SK-N-SH (cell line): ENCODE results near the gene ATP8A2. TPM values are rescaled to one million over a fixed set of nuclear protein-coding genes. Genes with fewer than 3 reads are reported as not detected.

Experiments
- CTCF ChIA-PET: fragments of 300-600, 350-600 bp; formaldehyde crosslinking; extraction: SDS; loops from one replicate; lab custom pipeline; 2021; lab: Yijun Ruan, JAX
- POLR2A ChIA-PET: fragments of 350-600 bp; sonication (Branson Sonifier 250); formaldehyde crosslinking; extraction: SDS; loops from one replicate; lab custom pipeline; 2020; ENCODE audit warnings: antibody characterized with exemption, inconsistent platforms; lab: Yijun Ruan, JAX
- DNase-seq: peaks from one replicate; pipeline ENCODE4 v3.0.0; 2012
- H2AFZ ChIP-seq: fragments of 200-600 bp; sonication (generic); 2 replicates; pipeline ENCODE4 v1.8.1; 2016; ENCODE audit warnings: antibody characterized with exemption, mild to moderate bottlenecking, low read depth
- H3F3A ChIP-seq: fragments of 200-600 bp; sonication (generic); replicated peaks from 2 replicates; pipeline ENCODE3; 2016; ENCODE audit warnings: antibody characterized with exemption, mild to moderate bottlenecking; ENCODE audit not compliant: insufficient read depth
- H3K27ac ChIP-seq, 2 experiments: fragments of 200-500 bp in 1 of 2; fragments of 200-600 bp in 1 of 2; sonication (Bioruptor generic) in 1 of 2; sonication (generic), shearing (Covaris generic) in 1 of 2; 2 replicates each; pipeline versions ENCODE4 v1.5.1 to v1.6.1; 2014 to 2016; ENCODE audit warnings: low read depth in 2 of 2, inconsistent platforms in 1 of 2, low read length in 1 of 2, mild to moderate bottlenecking in 1 of 2, mixed read lengths in 1 of 2
- H3K27me3 ChIP-seq: fragments of 200-600 bp; sonication (generic), shearing (Covaris generic); 2 replicates; pipeline ENCODE4 v1.6.1; 2016; ENCODE audit warnings: mixed run types; ENCODE audit not compliant: insufficient read depth
- H3K36me3 ChIP-seq, 2 experiments: fragments of 200-500 bp in 1 of 2; fragments of 200-600 bp in 1 of 2; sonication (Bioruptor generic) in 1 of 2; sonication (generic) in 1 of 2; replicated peaks in 1 of 2; 2 replicates each; pipeline versions ENCODE3 to v1.5.1; 2014 to 2016; ENCODE audit warnings: low read length in 1 of 2, mild to moderate bottlenecking in 1 of 2; ENCODE audit not compliant: insufficient read depth in 2 of 2, control insufficient read depth in 1 of 2
- H3K4me1 ChIP-seq, 2 experiments: fragments of 200-500 bp in 1 of 2; fragments of 200-600 bp in 1 of 2; sonication (Bioruptor generic) in 1 of 2; sonication (generic), shearing (Covaris generic) in 1 of 2; 2 replicates each; pipeline versions ENCODE4 v1.5.1 to v1.6.1; 2014 to 2016; ENCODE audit warnings: low read depth in 1 of 2, low read length in 1 of 2, mixed run types in 1 of 2; ENCODE audit not compliant: insufficient read depth in 2 of 2, control insufficient read depth in 1 of 2
- H3K4me2 ChIP-seq: fragments of 200-600 bp; sonication (generic), shearing (Covaris generic); 2 replicates; pipeline ENCODE4 v1.6.1; 2017; ENCODE audit warnings: mixed run types
- H3K4me3 ChIP-seq, 2 experiments: fragments of 200-500 bp in 1 of 2; fragments of 200-600 bp in 1 of 2; sonication (Bioruptor generic) in 1 of 2; sonication (generic), shearing (Covaris generic) in 1 of 2; 2 replicates each; pipeline versions ENCODE4 v1.5.1 to v1.8.1; 2014 to 2016; ENCODE audit warnings: low read depth in 2 of 2, inconsistent platforms in 1 of 2, low read length in 1 of 2, mild to moderate bottlenecking in 1 of 2, mixed read lengths in 1 of 2, moderate library complexity in 1 of 2
- H3K79me2 ChIP-seq: fragments of 200-600 bp; sonication (generic); 2 replicates; pipeline ENCODE4 v1.8.1; 2017; ENCODE audit warnings: mild to moderate bottlenecking; ENCODE audit not compliant: insufficient read depth
- H3K9ac ChIP-seq: fragments of 200-600 bp; sonication (generic); 2 replicates; pipeline ENCODE4 v1.6.1; 2017; ENCODE audit warnings: mixed run types
- H3K9me2 ChIP-seq: fragments of 200-600 bp; sonication (generic); 2 replicates; pipeline ENCODE4 v1.6.1; 2017; ENCODE audit warnings: mixed run types
- H3K9me3 ChIP-seq: fragments of 200-600 bp; sonication (generic); 2 replicates; pipeline ENCODE4 v1.6.1; 2017; ENCODE audit warnings: mixed run types, mild to moderate bottlenecking, moderate library complexity
- H4K20me1 ChIP-seq: fragments of 200-600 bp; sonication (generic); 2 replicates; pipeline ENCODE4 v1.6.1; 2017; ENCODE audit warnings: mild to moderate bottlenecking, mixed run types; ENCODE audit not compliant: insufficient read depth
- CHD2 ChIP-seq: fragments of 150-350 bp; IDR thresholded peaks from 2 replicates; pipeline ENCODE4 v1.6.1; 2018; ENCODE audit warnings: low read length; ENCODE audit not compliant: partially characterized antibody
- FOXM1 ChIP-seq: IDR thresholded peaks from 2 replicates; pipeline ENCODE4 v1.4.0; 2012; ENCODE audit warnings: low read depth, mild to moderate bottlenecking
- GABPA ChIP-seq: IDR thresholded peaks from 2 replicates; pipeline ENCODE4 v1.4.0; 2012; ENCODE audit warnings: low read depth, mild to moderate bottlenecking
- IRF3 ChIP-seq: fragments of 150-350 bp; IDR thresholded peaks from 2 replicates; pipeline ENCODE4 v1.6.1; 2016; ENCODE audit warnings: mild to moderate bottlenecking, low read depth, low read length
- MEF2A ChIP-seq: IDR thresholded peaks from 2 replicates; pipeline ENCODE4 v1.4.0; 2012; ENCODE audit warnings: low read depth, borderline replicate concordance
- MXI1 ChIP-seq: IDR thresholded peaks from 2 replicates; pipeline ENCODE4 v1.6.1; 2012; ENCODE audit warnings: mild to moderate bottlenecking, low read depth, low read length, improper control_type of control experiment
- NFIC ChIP-seq: IDR thresholded peaks from 2 replicates; pipeline ENCODE4 v1.4.0; 2012; ENCODE audit warnings: borderline replicate concordance
- NRF1 ChIP-seq: IDR thresholded peaks from 2 replicates; pipeline ENCODE4 v1.6.1; 2012; ENCODE audit warnings: low read depth, mild to moderate bottlenecking, low read length
- RCOR1 ChIP-seq: fragments of 150-350 bp; IDR thresholded peaks from 2 replicates; pipeline ENCODE4 v1.6.1; 2017; ENCODE audit warnings: antibody characterized with exemption, low read length
- REST ChIP-seq: IDR thresholded peaks from 2 replicates; pipeline ENCODE4 v1.6.1; 2012; ENCODE audit warnings: mild to moderate bottlenecking, low read depth, low read length, moderate library complexity
- RXRA ChIP-seq: IDR thresholded peaks from 2 replicates; pipeline ENCODE4 v1.4.0; 2012; ENCODE audit warnings: low read depth, mild to moderate bottlenecking, borderline replicate concordance
- SIN3A ChIP-seq: IDR thresholded peaks from 2 replicates; pipeline ENCODE4 v1.6.1; 2012; ENCODE audit warnings: low read depth, mild to moderate bottlenecking, low read length, moderate library complexity, borderline replicate concordance
- SMC3 ChIP-seq: IDR thresholded peaks from 2 replicates; pipeline ENCODE4 v1.6.1; 2012; ENCODE audit warnings: low read depth, low read length, improper control_type of control experiment
- TCF12 ChIP-seq: IDR thresholded peaks from 2 replicates; pipeline ENCODE4 v1.4.0; 2012
- YY1 ChIP-seq: IDR thresholded peaks from 2 replicates; pipeline ENCODE4 v1.4.0; 2012; ENCODE audit warnings: low read depth, mild to moderate bottlenecking
- WGBS: methylation state at CpG from one replicate; pipeline ENCODE4 v1.1.6; 2017; ENCODE audit warnings: low lambda C conversion rate; 5-methylcytosine and 5-hydroxymethylcytosine counted together
- polyA plus RNA-seq, 3 experiments: library from polyadenylated mRNA; depleted of rRNA; stranded (reverse); fragments of >200 nt; gene quantifications; 2 replicates each; pipeline ENCODE4 v1.2.3, GENCODE V29; 2012
- TF ChIP-seq, protein P1 (sequence below): IDR thresholded peaks from 2 replicates; pipeline ENCODE4 v1.4.0; 2012; ENCODE audit warnings: low read depth
- TF ChIP-seq, protein P2 (sequence below): fragments of 200-600 bp; sonication (generic); IDR thresholded peaks from 2 replicates; pipeline ENCODE4 v1.6.1; 2017; ENCODE audit warnings: antibody characterized with exemption, mild to moderate bottlenecking, moderate library complexity
- TF ChIP-seq, protein P3 (sequence below): IDR thresholded peaks from 2 replicates; pipeline ENCODE4 v1.4.0; 2012; ENCODE audit warnings: low read depth, borderline replicate concordance

The ATP8A2 gene
- polyA plus RNA-seq, 1 of the 3 experiments (the other 2 are of a cell fraction), result 0.02 TPM

DNA sequence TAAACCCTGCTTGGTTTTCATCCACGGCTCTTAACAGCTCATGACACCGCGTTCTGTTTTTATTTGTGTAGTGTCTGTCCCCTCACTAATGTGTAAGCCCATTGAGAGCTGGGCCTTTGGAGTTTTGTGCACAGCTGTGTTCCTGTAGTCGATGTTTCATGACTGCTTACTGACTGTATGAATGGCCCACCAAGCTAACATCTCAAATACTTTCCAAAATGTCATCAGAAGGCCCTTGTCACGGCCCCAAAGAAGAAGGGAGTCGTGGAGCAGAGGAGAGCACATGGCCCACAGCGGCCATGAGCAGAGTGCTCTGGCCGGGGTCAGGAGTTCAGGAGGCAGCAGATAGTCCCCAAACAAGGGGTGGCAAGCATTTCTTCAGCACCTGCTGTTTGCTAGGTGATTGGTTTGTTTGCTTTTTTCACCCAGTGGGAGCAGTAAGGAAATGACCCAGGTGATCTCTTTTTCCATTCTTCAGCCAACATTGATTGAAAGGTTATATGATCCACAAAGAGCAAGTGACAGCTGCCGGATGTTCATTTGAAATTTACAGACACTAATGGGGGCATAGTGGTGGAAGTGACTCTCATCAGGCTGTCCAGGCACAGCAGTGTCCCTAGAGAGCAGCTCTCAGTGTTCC lies 315.2 kb downstream of the ATP8A2 start:
- Histone ChIP-seq H4K20me1 (no peaks in the 10 kb centered on the region), H2AFZ (no peak overlapping the region), H3K4me2 (no peak overlapping the region), H3K4me3 (no peak overlapping the region), H3K9me2 (no peaks in the 10 kb centered on the region), H3K79me2 (no peaks in the 10 kb centered on the region), H3K36me3 (no peaks in the 10 kb centered on the region), H3F3A (no peaks in the 10 kb centered on the region), H3K9me3 (no peaks in the 10 kb centered on the region), H3K9ac (no peak overlapping the region), H3K27ac (no peak overlapping the region), H3K4me1 (no peaks in the 10 kb centered on the region), H3K27me3 (no peaks in the 10 kb centered on the region)
- ChIA-PET POLR2A (no interaction called here), CTCF (no interaction called here)
- no peak for DNase-seq
- TF ChIP-seq SIN3A, result no peak
- TF ChIP-seq MXI1, result no peak
- TF ChIP-seq, protein P1, sequence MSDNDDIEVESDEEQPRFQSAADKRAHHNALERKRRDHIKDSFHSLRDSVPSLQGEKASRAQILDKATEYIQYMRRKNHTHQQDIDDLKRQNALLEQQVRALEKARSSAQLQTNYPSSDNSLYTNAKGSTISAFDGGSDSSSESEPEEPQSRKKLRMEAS, result no peak
- TF ChIP-seq RXRA, result no peak
- no peak for TF ChIP-seq NFIC
- no peak for TF ChIP-seq MEF2A
- TF ChIP-seq CHD2, result no peak
- no peak for TF ChIP-seq NRF1
- no peak for TF ChIP-seq SMC3
- TF ChIP-seq IRF3, result no peak
- TF ChIP-seq, protein P2, sequence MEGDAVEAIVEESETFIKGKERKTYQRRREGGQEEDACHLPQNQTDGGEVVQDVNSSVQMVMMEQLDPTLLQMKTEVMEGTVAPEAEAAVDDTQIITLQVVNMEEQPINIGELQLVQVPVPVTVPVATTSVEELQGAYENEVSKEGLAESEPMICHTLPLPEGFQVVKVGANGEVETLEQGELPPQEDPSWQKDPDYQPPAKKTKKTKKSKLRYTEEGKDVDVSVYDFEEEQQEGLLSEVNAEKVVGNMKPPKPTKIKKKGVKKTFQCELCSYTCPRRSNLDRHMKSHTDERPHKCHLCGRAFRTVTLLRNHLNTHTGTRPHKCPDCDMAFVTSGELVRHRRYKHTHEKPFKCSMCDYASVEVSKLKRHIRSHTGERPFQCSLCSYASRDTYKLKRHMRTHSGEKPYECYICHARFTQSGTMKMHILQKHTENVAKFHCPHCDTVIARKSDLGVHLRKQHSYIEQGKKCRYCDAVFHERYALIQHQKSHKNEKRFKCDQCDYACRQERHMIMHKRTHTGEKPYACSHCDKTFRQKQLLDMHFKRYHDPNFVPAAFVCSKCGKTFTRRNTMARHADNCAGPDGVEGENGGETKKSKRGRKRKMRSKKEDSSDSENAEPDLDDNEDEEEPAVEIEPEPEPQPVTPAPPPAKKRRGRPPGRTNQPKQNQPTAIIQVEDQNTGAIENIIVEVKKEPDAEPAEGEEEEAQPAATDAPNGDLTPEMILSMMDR, result no peak
- WGBS, result 37% methylated on average over 9 of the region's 9 CpGs

DNA sequence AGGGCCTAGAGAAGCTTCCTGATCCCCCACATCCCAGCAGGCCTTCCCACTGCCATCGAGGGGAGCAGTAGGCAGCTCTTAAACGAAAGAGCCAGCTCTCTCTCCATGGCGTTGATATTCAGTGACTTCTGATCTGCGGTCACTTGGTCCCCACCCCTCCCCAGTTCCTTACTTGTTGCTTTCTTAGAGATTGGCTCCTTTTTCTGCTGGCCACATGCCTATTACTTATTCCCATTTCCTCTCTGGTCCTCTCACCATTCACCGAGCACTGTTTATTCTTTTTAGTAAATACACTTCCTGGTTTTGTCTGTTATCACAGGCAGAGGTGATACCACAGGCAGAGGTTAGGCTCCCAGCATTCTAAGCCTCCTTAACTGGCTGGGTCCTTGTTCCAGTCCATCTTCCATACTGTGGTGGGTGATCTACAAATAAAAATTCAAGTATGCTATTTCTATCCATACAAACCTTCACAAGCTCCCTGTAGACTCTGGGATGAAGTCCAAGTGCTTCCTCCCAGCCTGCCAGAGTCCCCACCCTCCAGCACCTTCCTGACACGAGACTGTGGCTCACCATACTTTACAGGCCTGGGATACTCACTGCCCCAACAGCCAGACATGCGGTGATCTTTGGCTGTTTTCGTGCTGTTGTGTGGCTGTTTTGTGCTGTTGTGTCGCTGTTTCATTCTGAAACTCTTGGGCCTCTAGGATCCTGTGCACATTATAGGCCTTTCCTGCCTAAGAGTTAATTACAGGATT lies 315.9 kb downstream of the ATP8A2 start:
- TF ChIP-seq GABPA (no peak), CHD2 (no peak), RCOR1 (no peak), TCF12 (no peak), SMC3 (no peak), FOXM1 (no peak), REST (no peak), MEF2A (no peak), YY1 (no peak)
- TF ChIP-seq, protein P3, sequence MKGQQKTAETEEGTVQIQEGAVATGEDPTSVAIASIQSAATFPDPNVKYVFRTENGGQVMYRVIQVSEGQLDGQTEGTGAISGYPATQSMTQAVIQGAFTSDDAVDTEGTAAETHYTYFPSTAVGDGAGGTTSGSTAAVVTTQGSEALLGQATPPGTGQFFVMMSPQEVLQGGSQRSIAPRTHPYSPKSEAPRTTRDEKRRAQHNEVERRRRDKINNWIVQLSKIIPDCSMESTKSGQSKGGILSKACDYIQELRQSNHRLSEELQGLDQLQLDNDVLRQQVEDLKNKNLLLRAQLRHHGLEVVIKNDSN, result no peak
- H3K9me3 ChIP-seq, result no peaks in the 10 kb centered on the region
- 18% methylated on average over 6 of the region's 9 CpGs for WGBS
- no peaks in the 10 kb centered on the region for H3F3A ChIP-seq
- no peaks in the 10 kb centered on the region for H3K79me2 ChIP-seq
- no peak overlapping the region for H3K4me2 ChIP-seq
- DNase-seq, result no peak
- H3K27me3 ChIP-seq, result no peaks in the 10 kb centered on the region
- no peak overlapping the region for H3K9ac ChIP-seq
- no peak overlapping the region for H3K4me3 ChIP-seq
- POLR2A ChIA-PET, result no interaction called here
- no peaks in the 10 kb centered on the region for H3K9me2 ChIP-seq
- H3K4me1 ChIP-seq, result no peaks in the 10 kb centered on the region
- no peak overlapping the region for H3K27ac ChIP-seq
- H3K36me3 ChIP-seq, result no peaks in the 10 kb centered on the region
- CTCF ChIA-PET, result no interaction called here
- no peak overlapping the region for H2AFZ ChIP-seq
- no peaks in the 10 kb centered on the region for H4K20me1 ChIP-seq
